Esophagus (tissue), 2 donors: ENCODE data around the gene FCN2. TPM values are rescaled to one million over a fixed set of nuclear protein-coding genes. Genes with fewer than 3 reads are reported as not detected.

Source experiments
- H3K27ac ChIP-seq, 2 donors: one replicate each; pipeline ENCODE4 v1.5.1; 2013; ENCODE audit warnings: low read depth in 2 of 2, mild to moderate bottlenecking in 2 of 2, inconsistent platforms in 1 of 2, low read length in 1 of 2, moderate library complexity in 1 of 2
- H3K27me3 ChIP-seq, 2 donors: one replicate each; pipeline ENCODE4 v1.6.1; 2013; ENCODE audit warnings: low read length in 2 of 2, control low read depth in 1 of 2, mild to moderate bottlenecking in 1 of 2; ENCODE audit not compliant: insufficient read depth in 2 of 2, control insufficient read depth in 1 of 2
- H3K36me3 ChIP-seq, 2 donors: one replicate each; pipeline ENCODE4 v1.6.1; 2013; ENCODE audit warnings: low read length in 1 of 2; ENCODE audit not compliant: control insufficient read depth in 2 of 2, insufficient read depth in 2 of 2
- H3K4me1 ChIP-seq, 2 donors: one replicate each; pipeline ENCODE4 v1.6.1; 2013; ENCODE audit warnings: low read length in 1 of 2; ENCODE audit not compliant: control insufficient read depth in 2 of 2, insufficient read depth in 2 of 2
- H3K4me3 ChIP-seq, 2 donors: one replicate each; pipeline ENCODE4 v1.5.1; 2013; ENCODE audit warnings: low read length in 2 of 2, mild to moderate bottlenecking in 2 of 2, low read depth in 1 of 2, moderate library complexity in 1 of 2
- H3K9me3 ChIP-seq, 2 donors: one replicate each; pipeline ENCODE4 v1.6.1; 2013; ENCODE audit warnings: mild to moderate bottlenecking in 2 of 2, low read depth in 1 of 2, low read length in 1 of 2, moderate library complexity in 1 of 2; ENCODE audit not compliant: control insufficient read depth in 2 of 2, insufficient read depth in 1 of 2
- WGBS, 2 donors: extraction: QIAGEN DNeasy Blood & Tissue Kit; methylation state at CpG; one replicate each; pipeline ENCODE4 v1.1.7; 2013; 5-methylcytosine and 5-hydroxymethylcytosine counted together
- polyA plus RNA-seq, 2 donors: library from polyadenylated mRNA; stranded (reverse); fragments of 200-250 nt; gene quantifications; one replicate each; pipeline ENCODE4 v1.2.3, GENCODE V29; 2013
- donor health status: healthy with polysubstance abuse.
- donor health status: Bipolar disorder and iron deficiency.

Gene FCN2
- under 1 TPM; 0.04 to 0.16 TPM for polyA plus RNA-seq

DNA sequence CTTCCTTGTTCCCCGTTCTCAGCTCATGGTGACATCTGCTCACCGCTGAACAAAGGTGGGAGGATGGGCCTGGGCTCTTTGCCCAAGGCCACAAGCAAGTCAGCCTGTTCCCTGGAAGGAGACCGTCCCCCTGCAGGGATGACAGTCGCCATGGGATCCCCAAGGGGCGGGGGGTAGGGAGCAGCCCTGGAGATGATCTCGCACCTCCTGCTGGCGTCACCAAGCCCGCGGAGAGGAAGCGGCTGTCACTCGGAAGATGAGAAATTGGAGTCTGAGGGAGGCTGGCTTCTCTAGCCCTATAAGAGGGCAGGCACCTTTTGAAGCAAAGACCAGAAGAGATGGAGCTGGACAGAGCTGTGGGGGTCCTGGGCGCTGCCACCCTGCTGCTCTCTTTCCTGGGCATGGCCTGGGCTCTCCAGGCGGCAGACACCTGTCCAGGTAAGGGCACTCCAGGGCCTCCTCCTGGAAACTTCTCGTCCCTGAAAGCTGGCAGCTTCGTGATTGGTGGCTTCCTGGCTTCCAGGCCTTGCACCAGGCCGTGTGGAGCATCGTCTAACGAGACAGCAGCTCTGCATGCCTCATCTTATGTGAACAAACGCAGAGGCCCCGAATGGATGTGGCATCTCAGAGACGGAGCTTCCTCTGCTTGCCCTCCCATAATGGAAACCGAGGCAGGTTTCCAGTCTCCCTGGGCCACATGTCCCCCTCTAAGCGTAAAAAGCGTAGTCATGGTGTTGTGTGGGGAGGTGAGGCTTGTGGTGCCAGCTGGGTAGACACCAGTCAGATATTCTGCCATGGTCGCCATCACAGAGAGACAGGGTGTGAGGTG, at the start of gene FCN2:
TSS of gene FCN2 (plus strand) at position 327 of the 829 bp plus-strand sequence. CDS start at position 339, 12 bp downstream.
- Histone ChIP-seq H3K27ac (no peak within 1 kb of the TSS), H3K4me1 (no peaks in the 10 kb centered on the region), H3K36me3 (no peaks in the 10 kb centered on the region), H3K27me3 (no peaks in the 10 kb centered on the region), H3K9me3 (no peaks in the 10 kb centered on the region), H3K4me3 (no peak within 1 kb of the TSS)
- WGBS, 2 donors: 74 to 80% methylated on average over 25 of the region's 25 CpGs

DNA sequence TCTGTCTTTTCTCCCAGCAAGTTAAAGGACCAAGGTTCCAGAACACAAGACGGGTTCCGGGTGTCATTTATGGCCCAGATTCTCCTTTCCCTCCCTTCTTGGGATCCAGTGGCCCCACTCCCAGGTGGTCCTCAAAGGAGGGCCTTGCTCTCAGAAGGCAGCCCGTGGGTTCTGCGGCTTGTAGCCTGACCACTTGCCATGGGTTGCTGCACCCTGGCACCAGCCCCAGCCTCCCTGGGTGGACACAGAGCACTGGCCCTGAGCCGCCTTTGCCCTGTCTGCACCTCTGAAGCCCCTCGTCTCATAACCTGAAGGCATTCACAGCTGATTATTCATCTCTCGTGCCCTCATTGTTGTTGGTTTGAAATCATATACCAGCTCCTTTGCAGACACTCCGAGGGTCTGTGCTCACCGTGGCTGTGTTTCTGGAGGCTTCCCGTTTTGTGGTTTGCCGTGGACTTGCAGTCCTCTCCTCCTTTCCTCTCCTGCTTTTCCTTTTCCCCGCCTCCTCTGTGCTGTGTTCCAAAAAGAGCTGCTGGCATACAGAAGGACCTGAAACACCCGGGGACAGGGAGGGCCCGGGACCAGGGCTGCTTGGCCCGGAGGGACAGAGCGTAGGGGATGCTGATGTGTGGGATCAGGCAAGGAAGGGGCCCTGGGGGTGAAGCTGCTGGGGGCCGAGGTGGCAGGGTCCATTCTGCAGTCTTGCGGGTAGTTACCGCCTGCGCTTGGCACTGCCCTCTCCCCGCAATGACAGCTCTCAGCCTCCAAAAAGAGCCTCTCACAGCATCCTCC, 49.5 kb upstream of the FCN2 start:
- Histone ChIP-seq H3K27me3 (no peaks in the 10 kb centered on the region), H3K4me3 (no peak overlapping the region), H3K36me3 (peaks cover 0 to 12% of the 10 kb centered on the region in 2 donors), H3K27ac (no peak overlapping the region), H3K9me3 (no peaks in the 10 kb centered on the region), H3K4me1 (peaks cover 0 to 11% of the 10 kb centered on the region in 2 donors)
- 84 to 87% methylated on average over 21 of the region's 21 CpGs for WGBS, 2 donors

DNA sequence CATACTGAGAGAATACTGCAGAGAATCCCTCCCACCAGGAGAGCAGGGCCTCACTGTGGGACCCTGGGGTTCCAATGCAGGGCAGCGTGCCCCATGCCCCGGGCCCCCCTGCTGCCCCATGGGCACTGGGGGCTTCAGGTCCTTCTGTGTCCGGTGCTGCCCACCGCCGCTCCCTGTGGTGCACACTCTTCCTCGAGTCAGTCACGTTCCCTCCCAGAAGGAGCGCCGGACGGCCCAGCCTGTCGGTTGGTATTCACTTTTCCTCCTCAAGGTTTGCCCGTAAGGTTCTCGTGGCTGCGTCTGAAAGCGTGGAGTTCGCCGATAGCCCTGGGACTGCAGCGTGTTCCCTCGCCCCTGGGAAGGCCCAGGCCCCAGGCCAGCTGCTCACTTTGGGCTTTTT, 48.1 kb upstream of the FCN2 start:
- Histone ChIP-seq H3K4me1 (no peaks in the 10 kb centered on the region), H3K36me3 (peaks cover 0 to 12% of the 10 kb centered on the region in 2 donors), H3K9me3 (no peaks in the 10 kb centered on the region), H3K27ac (no peak overlapping the region), H3K27me3 (no peaks in the 10 kb centered on the region), H3K4me3 (no peak overlapping the region)
- WGBS, 2 donors: 93 to 94% methylated on average over 19 of the region's 19 CpGs

DNA sequence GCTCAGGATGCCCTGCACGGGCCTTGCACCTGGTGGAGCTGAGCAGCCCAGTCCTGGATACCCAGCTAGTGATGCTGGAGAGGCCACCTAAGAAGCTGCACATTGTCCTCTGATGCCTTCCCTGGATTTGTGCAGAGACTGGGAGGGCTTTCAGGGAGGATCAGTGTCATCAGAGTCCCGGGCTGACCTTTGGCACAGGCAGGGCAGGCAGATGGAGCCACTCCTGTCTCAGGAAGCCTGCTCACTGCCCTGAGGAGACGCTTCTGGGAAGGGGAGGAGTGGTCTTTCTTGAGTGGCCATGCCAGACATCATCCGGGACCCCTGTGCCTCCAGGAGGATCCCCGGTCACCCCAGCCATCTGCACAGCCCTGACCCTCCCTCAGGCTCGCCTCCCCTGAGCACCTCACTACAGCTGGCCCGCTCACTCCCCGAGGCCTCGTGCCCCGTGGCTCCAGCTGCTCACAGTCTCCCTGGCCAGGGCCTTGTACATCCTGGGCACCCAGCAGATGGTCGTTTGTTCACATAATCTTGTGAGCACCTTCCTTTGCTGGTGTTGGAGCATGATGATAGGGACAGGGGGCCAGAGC, 47.2 kb upstream of the FCN2 start:
- Histone ChIP-seq H3K36me3 (peaks cover 0 to 8% of the 10 kb centered on the region in 2 donors), H3K4me1 (no peaks in the 10 kb centered on the region), H3K9me3 (no peaks in the 10 kb centered on the region), H3K27me3 (no peaks in the 10 kb centered on the region), H3K27ac (no peak overlapping the region), H3K4me3 (no peak overlapping the region)
- 74 to 80% methylated on average over 10 to 11 of the region's 11 CpGs for WGBS, 2 donors

DNA sequence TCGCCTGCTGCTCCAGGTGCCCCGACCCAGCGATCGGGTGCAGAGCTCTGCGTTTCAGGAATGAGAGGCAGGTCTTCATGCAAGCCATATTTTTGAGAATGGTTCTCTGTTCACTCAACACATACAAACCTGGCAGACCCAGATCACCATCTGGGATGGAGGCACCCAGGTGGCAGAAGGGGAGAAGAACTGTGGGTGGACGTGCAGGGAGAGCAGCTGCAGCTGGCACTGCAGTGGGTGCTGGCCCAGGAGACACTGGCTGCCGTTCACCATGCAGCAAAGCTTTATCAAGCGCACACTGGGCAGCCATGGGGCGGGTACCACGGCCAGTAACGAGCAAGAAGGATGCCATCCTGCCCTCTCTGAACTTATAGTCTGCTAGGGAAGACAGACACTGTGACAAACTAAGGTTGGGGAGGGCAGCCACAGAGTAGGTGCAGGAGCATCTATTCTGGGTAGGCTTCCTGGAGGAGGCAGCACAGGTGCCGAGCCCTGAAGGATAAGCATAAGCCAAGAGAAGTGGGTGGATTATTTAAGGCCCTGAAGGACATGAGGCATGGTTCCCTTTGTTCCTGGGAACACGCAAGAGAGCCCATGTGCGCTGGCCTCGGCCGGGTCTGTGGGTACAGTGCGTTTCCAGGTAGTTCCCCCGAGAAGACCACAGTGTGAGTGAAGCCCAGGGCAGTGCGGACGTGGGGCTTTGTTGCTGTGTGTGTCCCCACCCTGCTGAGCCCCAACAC, 46.2 kb upstream of the FCN2 start:
- WGBS, 2 donors: 86 to 89% methylated on average over 20 of the region's 20 CpGs
- H3K36me3 ChIP-seq: peaks cover 0 to 3% of the 10 kb centered on the region in 2 donors
- no peak overlapping the region for H3K4me3 ChIP-seq
- no peaks in the 10 kb centered on the region for H3K27me3 ChIP-seq
- H3K9me3 ChIP-seq: no peaks in the 10 kb centered on the region
- no peak overlapping the region for H3K27ac ChIP-seq
- H3K4me1 ChIP-seq: no peaks in the 10 kb centered on the region

DNA sequence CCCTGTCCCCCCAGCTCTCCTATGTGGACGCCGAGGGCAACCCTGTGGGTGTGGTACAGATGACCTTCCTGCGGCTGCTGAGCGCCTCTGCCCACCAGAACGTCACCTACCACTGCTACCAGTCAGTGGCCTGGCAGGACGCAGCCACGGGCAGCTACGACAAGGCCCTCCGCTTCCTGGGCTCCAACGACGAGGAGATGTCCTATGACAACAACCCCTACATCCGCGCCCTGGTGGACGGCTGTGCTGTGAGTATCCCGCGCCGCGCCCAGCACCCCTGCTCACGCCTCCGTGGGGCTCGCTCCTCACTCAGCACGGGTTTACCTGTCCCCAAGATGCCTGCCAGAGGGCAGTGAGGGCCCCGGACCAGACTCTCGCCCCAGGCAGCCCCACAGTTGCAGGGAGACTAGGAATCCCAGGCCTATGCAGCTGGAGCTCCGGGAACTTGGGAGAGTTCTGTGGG, 45.6 kb upstream of the FCN2 start:
- Histone ChIP-seq H3K4me3 (no peak overlapping the region), H3K27ac (no peak overlapping the region), H3K36me3 (peaks cover 0 to 5% of the 10 kb centered on the region in 2 donors), H3K9me3 (no peaks in the 10 kb centered on the region), H3K4me1 (no peaks in the 10 kb centered on the region), H3K27me3 (no peaks in the 10 kb centered on the region)
- WGBS, 2 donors: 84 to 93% methylated on average over 25 of the region's 25 CpGs

DNA sequence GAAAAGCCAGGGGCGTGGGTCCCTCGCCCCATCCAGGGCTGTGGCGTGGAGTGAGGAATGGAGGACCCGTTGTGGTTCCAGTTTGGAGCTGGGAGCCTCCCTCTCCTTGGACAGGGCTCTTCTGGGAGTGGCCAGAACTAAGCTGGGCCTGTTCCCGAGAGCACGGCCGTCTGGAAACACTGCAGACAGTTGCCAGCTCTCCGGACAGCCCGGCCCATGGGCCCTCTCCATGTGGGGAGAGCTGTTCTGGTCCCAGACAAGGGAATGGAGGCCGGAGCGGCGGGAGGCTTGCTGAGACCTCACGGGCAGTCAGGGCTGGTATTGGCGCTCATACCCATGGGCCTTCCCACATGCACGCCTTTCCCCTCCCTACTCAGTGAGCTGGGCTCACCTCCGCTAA, 45.2 kb upstream of the FCN2 start:
- peaks cover 0 to 5% of the 10 kb centered on the region in 2 donors for H3K36me3 ChIP-seq
- H3K9me3 ChIP-seq: no peaks in the 10 kb centered on the region
- no peak overlapping the region for H3K27ac ChIP-seq
- 73 to 80% methylated on average over 16 of the region's 16 CpGs for WGBS, 2 donors
- H3K27me3 ChIP-seq: no peaks in the 10 kb centered on the region
- no peak overlapping the region for H3K4me3 ChIP-seq
- H3K4me1 ChIP-seq: no peaks in the 10 kb centered on the region

DNA sequence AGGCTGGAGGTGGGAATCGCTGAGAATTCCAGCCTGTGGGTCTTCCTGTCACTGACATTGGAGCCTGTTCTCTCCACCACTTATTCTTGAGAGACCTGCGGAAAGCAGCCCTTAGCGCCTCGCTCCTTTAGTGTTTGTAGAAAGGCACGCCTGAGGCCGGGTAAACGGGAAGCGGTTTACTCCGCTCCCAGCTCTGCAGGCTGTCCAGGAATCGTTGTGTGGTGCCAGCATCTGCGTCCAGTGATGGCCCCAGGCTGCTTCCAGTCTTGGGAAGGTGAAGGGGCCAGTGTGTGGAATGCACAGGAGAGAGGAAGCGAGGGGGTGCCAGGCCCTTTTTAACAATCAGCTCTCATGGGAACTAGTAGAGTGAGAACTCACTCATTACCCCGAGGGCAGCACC, 44.6 kb upstream of the FCN2 start:
- Histone ChIP-seq H3K27ac (no peak overlapping the region), H3K9me3 (no peaks in the 10 kb centered on the region), H3K4me1 (no peaks in the 10 kb centered on the region), H3K4me3 (no peak overlapping the region), H3K27me3 (no peaks in the 10 kb centered on the region), H3K36me3 (peaks cover 0 to 5% of the 10 kb centered on the region in 2 donors)
- 78 to 84% methylated on average over 13 of the region's 13 CpGs for WGBS, 2 donors

DNA sequence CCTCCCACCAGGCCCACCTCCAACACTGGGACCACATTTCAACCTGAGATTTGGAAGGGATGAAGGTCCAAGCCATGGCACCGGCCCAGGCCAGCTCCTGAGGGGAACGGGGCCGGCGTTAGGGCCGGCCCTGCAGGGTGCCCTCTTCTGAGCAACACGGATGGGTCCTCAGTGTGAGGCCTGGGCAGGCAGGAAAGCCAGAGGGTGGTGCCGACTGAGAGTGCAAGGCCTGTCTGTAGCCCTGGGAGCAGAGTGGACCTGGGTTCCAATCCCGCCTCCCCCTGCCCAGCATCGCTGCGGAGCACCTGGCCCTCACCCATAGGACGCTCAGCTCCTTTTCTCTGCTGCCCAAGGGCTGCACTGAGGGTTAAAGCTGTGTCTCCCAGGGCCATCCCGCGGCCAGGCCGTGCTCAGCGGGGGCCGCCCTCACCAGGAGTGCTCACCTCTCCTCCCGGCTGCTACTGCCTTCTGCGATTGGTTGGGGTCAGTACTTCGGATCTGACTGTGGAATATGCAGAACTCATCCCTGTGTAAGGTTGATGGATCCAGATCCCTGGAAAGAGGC, 44.1 kb upstream of the FCN2 start:
- H3K4me3 ChIP-seq: no peak overlapping the region
- no peaks in the 10 kb centered on the region for H3K4me1 ChIP-seq
- WGBS, 2 donors: 88 to 94% methylated on average over 18 to 19 of the region's 19 CpGs
- no peaks in the 10 kb centered on the region for H3K9me3 ChIP-seq
- no peaks in the 10 kb centered on the region for H3K27me3 ChIP-seq
- peaks cover 0 to 5% of the 10 kb centered on the region in 2 donors for H3K36me3 ChIP-seq
- no peak overlapping the region for H3K27ac ChIP-seq
